Large intestine (tissue), 3 donors: ENCODE results near the gene NCAM2. TPM values are rescaled to one million over a fixed set of nuclear protein-coding genes. Genes with fewer than 3 reads are reported as not detected.

ENCODE experiments used
- DNase-seq, 2 donors: peaks; one replicate each; pipeline versions ENCODE4 v3.0.0 to v3.0.0-alpha.2; 2013
- H3K27ac ChIP-seq: one replicate; pipeline ENCODE4 v1.5.1; 2013; ENCODE audit warnings: low read length
- H3K27me3 ChIP-seq: 2 replicates; pipeline ENCODE4 v1.6.1; 2013; ENCODE audit warnings: low read length; ENCODE audit not compliant: control insufficient read depth, insufficient read depth
- H3K36me3 ChIP-seq: 2 replicates; pipeline ENCODE4 v1.6.1; 2013; ENCODE audit warnings: low read length; ENCODE audit not compliant: control insufficient read depth, insufficient read depth
- H3K4me1 ChIP-seq: one replicate; pipeline ENCODE4 v1.6.1; 2013; ENCODE audit warnings: low read length; ENCODE audit not compliant: control insufficient read depth, insufficient read depth
- H3K4me3 ChIP-seq: one replicate; pipeline ENCODE4 v1.5.1; 2013; ENCODE audit warnings: low read length
- H3K9me3 ChIP-seq: one replicate; pipeline ENCODE4 v1.6.1; 2013; ENCODE audit warnings: mild to moderate bottlenecking, low read depth, low read length, moderate library complexity; ENCODE audit not compliant: control insufficient read depth
- WGBS: methylation state at CpG from one replicate; pipeline ENCODE4 v1.1.5; 2013; ENCODE audit warnings: low lambda C conversion rate; ENCODE audit not compliant: insufficient coverage; 5-methylcytosine and 5-hydroxymethylcytosine counted together
- polyA plus RNA-seq: library from polyadenylated mRNA; unstranded; fragments of 120-200 nt; gene quantifications from one replicate; pipeline ENCODE4 v1.2.1, GENCODE V29; 2013

Gene NCAM2
- polyA plus RNA-seq, 1 donor: 7.7 TPM

DNA sequence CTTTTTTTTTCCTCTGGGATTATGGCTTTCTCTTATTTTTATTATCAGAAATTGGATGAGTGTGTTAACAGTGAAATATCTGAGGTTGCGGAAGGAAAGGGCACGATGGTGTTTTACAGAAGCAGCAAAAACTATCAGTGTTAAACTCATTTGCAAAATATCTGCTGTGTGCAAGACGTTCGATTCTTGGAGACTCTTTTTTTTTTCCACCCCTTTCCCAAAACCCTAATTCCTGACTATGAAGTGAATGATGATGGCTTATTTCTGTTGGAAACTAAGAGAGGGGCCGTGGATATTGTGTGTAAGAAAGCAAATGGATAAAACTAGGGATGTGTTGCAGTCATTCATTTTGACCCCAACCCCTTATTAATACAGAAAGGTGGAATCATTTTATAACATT, 677 bp downstream of the NCAM2 start:
- no peak overlapping the region for H3K27ac ChIP-seq
- DNase-seq: no peak

DNA sequence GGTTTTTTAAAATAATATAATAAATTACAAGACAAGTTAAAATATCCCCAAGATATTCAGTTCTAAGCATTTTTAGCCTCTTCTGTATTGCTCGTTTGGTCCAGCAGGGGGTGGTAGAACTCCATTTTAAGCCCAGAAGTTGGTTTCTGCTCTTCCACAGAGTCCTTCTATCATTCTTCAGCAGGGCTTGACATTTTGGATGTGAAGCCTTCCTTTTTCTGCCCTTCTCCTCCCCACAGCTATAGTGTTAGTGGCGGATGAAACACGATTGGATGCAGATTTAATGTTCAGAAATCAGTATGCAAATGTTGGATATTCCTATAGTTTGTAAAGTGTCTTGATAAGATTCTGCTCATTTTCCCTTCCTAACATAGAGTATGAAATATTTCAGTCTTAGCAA, 1.4 kb downstream of the NCAM2 start:
- no peak overlapping the region for H3K4me3 ChIP-seq
- H3K27ac ChIP-seq: no peak overlapping the region
- peaks cover 25% of the 10 kb centered on the region for H3K27me3 ChIP-seq
- WGBS: no CpG with 5 or more reads among the region's 3 CpGs
- H3K9me3 ChIP-seq: no peaks in the 10 kb centered on the region
- DNase-seq: no peak
- H3K4me1 ChIP-seq: peaks cover 10% of the 10 kb centered on the region
- no peaks in the 10 kb centered on the region for H3K36me3 ChIP-seq

More for the DNA sequence above, 677 bp downstream of the NCAM2 start:
- Histone ChIP-seq H3K4me3 (peak overlapping the region; percentile 40), H3K4me1 (peaks cover 10% of the 10 kb centered on the region), H3K9me3 (no peaks in the 10 kb centered on the region), H3K36me3 (no peaks in the 10 kb centered on the region), H3K27me3 (peaks cover 25% of the 10 kb centered on the region)
- WGBS: no CpG with 5 or more reads among the region's 5 CpGs

DNA sequence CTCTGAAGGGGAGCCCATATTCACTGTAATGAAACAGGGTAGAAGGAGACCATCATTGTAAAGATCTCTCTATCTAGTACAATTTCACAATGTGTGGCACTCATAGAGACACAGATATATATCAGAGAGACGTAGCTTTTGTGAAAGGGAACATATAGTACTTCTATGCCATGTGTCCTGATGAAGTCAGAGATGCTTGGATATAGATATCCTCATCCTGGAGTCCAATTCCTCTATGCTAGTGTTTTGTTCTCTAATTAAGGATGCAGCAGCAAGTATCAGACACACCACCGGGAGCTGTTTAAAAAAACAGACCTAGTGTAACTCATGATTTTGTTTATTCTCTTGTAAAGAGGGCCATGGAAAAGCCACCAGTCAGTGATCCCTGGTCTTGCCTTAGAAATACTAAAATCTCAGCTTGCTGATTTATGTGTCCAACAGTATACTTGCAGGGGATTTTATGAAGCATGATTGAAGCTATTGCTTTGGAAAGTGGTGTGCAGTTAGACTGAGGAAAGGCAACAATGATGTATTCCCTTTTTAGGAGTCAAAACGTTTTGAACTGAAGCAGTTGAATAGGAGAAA, 2.5 kb downstream of the NCAM2 start:
- WGBS: 50% methylated on average over 1 of the region's 3 CpGs
- no peak for DNase-seq
- peaks cover 25% of the 10 kb centered on the region for H3K27me3 ChIP-seq
- no peak overlapping the region for H3K27ac ChIP-seq
- no peak overlapping the region for H3K4me3 ChIP-seq
- H3K36me3 ChIP-seq: no peaks in the 10 kb centered on the region
- H3K4me1 ChIP-seq: peaks cover 10% of the 10 kb centered on the region
- H3K9me3 ChIP-seq: no peaks in the 10 kb centered on the region

DNA sequence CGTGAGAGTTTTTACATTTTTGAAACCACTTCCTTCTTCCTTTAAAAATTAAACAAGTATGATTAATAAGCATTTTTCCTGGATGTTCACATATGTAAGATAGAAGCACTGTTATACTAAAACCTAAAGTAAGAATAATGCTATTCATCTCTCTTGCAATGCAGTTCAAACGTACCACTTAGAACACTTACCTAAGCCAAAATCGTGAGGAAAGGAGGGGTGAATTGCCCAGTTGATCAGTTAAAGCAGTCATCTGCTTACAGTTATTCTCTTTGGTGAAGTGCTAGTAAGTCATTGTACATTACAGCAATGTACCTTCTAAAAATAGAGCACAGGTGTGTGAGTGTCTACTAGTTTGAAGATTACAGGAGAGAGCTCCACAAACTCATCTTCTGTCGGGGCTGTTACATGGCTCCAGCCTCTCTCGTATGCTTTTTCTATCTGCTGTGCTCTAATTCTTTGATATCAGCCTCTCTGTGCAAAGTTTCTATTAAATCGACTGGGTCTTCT, 3.4 kb downstream of the NCAM2 start:
- H3K27me3 ChIP-seq: peaks cover 21% of the 10 kb centered on the region
- no peaks in the 10 kb centered on the region for H3K9me3 ChIP-seq
- no peak for DNase-seq
- 100% methylated on average over 1 of the region's 6 CpGs for WGBS
- no peak overlapping the region for H3K27ac ChIP-seq
- H3K4me3 ChIP-seq: no peak overlapping the region
- no peaks in the 10 kb centered on the region for H3K36me3 ChIP-seq
- peaks cover 10% of the 10 kb centered on the region for H3K4me1 ChIP-seq

DNA sequence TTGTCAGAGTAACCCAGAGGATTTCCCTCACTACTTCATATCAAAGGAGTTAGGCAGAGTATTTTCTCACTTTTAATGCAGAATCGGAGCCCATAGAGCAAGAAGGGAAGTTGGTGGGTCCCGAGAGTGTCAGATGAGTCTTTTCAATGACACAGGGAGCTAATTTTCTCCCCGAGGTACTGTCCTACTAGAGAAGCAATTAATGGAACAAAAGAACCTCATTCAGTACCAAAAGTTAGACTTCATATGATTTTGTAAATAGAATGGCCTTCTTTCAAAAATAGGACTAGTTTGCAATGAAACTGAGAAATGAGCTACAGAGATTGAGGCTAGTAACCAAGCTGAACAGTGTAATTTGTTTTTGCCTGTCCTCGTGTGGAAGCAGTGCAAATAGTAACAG, 3.9 kb downstream of the NCAM2 start:
- WGBS: 0% methylated on average over 1 of the region's 4 CpGs
- Histone ChIP-seq H3K4me3 (no peak overlapping the region), H3K9me3 (no peaks in the 10 kb centered on the region), H3K4me1 (peaks cover 7% of the 10 kb centered on the region), H3K27me3 (peaks cover 15% of the 10 kb centered on the region), H3K36me3 (no peaks in the 10 kb centered on the region), H3K27ac (no peak overlapping the region)
- no peak for DNase-seq

DNA sequence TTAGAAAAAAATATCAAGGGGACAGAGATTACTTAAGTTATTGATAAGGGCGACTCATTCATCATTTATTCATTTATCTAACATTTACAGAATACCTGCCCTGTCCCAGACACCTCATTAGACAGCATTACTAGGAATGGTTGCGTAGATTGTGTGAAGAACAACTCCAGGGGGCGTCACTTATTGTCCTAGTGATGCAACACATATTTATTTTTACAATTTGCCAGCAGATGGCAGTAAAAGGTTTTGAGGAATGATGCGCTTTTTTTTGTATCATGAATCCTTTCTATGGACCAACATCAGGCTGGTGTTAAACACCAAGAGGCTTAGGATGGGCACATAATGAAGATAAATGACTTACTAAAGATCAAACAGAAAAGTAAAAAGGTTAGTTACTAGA, 5.5 kb downstream of the NCAM2 start:
- no peaks in the 10 kb centered on the region for H3K36me3 ChIP-seq
- no peaks in the 10 kb centered on the region for H3K4me1 ChIP-seq
- WGBS: no CpG with 5 or more reads among the region's 4 CpGs
- DNase-seq: no peak
- no peak overlapping the region for H3K4me3 ChIP-seq
- H3K27me3 ChIP-seq: peaks cover 4% of the 10 kb centered on the region
- no peaks in the 10 kb centered on the region for H3K9me3 ChIP-seq
- H3K27ac ChIP-seq: no peak overlapping the region

DNA sequence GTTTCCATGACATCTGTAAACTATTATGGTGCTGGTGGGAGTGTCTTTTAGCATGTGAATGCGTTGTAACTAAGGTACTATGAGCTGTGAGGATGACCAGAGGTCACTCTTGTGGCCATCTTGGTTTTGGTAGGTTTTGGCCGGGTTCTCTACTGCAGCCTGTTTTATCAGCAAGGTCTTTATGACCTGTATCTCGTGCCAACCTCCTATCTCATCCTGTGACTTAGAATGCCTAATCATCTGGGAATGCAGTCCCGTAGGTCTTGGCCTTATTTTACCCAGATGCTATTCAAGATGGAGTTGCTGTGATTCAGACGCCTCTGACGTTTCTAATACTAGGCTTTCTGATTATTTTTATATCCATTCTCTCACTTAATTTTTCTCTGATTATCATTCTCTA, 9.4 kb downstream of the NCAM2 start:
- no peaks in the 10 kb centered on the region for H3K36me3 ChIP-seq
- 78% methylated on average over 2 of the region's 6 CpGs for WGBS

DNA sequence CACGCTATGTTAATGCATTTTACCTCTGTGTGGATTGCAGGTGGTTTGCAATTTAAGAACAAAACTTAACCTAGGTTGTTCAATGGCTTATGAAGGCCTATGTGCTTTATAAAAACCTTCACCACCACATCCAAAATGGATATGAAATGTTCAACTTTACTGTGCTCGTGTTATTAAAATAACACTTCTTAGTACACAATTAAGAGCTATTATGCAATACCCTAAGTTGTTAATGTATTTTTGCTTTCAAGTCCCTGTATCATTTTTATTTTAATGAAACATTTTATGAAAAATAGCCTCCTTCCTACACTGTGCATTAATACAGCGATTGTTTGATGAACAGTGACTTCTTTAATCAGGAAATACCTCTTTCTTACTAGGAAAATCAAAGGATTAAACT, 12.0 kb downstream of the NCAM2 start:
- no peak overlapping the region for H3K4me3 ChIP-seq
- no peaks in the 10 kb centered on the region for H3K27me3 ChIP-seq
- no peaks in the 10 kb centered on the region for H3K4me1 ChIP-seq
- 80% methylated on average over 1 of the region's 3 CpGs for WGBS
- DNase-seq: no peak
- H3K27ac ChIP-seq: no peak overlapping the region
- no peaks in the 10 kb centered on the region for H3K36me3 ChIP-seq
- H3K9me3 ChIP-seq: no peaks in the 10 kb centered on the region

More for the DNA sequence above, 9.4 kb downstream of the NCAM2 start:
- H3K4me1 ChIP-seq: no peaks in the 10 kb centered on the region
- no peaks in the 10 kb centered on the region for H3K9me3 ChIP-seq
- no peak for DNase-seq
- H3K4me3 ChIP-seq: no peak overlapping the region
- no peaks in the 10 kb centered on the region for H3K27me3 ChIP-seq
- no peak overlapping the region for H3K27ac ChIP-seq

DNA sequence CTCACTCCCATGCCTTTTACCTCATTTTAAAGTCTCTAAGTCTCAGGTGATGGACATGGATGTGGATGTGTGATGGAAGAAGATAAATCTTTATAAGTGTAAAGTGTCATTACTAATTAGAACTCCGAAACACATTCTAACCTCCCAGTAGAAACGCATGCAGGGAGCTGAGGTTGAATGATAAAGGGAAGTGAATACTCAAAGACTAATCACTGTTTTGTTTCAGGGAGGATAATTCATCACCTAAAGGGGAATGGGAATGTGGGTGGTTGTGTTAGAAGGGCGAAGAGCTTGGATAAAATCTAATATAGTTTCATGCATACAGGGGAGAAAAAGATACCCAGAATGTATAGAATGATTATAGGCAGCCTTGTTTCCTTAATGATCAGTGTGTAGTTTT, 12.5 kb downstream of the NCAM2 start:
- Histone ChIP-seq H3K4me1 (no peaks in the 10 kb centered on the region), H3K27ac (no peak overlapping the region), H3K27me3 (no peaks in the 10 kb centered on the region), H3K9me3 (no peaks in the 10 kb centered on the region), H3K4me3 (no peak overlapping the region), H3K36me3 (no peaks in the 10 kb centered on the region)
- DNase-seq: no peak
- WGBS: 100% methylated on average over 1 of the region's 3 CpGs

DNA sequence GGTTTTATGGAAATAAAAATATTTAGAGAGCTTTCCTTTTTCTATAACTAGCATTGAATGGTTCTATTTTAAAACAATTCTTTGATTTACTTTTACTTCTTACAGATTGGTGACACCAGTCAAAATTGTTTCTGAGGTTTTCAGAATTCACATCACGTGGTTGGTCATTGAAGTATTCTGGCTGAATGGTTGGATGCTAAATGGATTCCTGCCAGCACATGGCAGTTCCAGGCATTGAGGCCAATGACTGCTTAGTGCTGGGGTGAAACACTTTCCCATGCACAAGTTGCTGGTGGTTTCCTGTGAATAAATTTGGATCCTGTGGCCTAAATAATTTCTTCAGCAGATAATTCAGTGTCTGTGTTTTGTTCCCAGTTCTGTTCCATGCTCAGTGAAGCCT, 20.6 kb downstream of the NCAM2 start:
- Histone ChIP-seq H3K4me1 (no peaks in the 10 kb centered on the region), H3K4me3 (no peak overlapping the region), H3K36me3 (no peaks in the 10 kb centered on the region), H3K27ac (no peak overlapping the region), H3K9me3 (no peaks in the 10 kb centered on the region), H3K27me3 (no peaks in the 10 kb centered on the region)
- no CpG with 5 or more reads among the region's 1 CpG for WGBS
- DNase-seq: no peak

DNA sequence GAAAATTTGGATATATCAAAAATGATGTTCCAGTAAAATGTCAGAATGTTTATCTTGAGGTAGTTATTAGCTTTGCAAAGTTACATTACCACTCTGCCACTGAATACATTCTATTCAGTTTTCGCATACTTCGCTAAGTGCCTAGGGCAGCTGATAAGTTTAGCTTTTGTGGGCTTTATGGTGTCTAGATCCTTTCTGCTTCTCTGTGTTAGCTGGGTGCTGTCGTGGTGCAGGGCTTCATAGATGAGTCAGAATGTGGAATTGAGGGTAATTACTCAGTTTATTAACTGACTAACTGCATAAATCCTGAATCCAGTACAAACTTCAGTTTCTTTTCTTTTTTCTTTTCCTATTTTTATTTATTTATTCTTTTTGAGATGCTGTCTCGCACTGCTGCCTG, 21.5 kb downstream of the NCAM2 start:
- DNase-seq: no peak
- no peaks in the 10 kb centered on the region for H3K9me3 ChIP-seq
- H3K4me1 ChIP-seq: no peaks in the 10 kb centered on the region
- no peaks in the 10 kb centered on the region for H3K36me3 ChIP-seq
- no peak overlapping the region for H3K27ac ChIP-seq
- no peaks in the 10 kb centered on the region for H3K27me3 ChIP-seq
- WGBS: 50% methylated on average over 2 of the region's 4 CpGs
- no peak overlapping the region for H3K4me3 ChIP-seq
